Measurements from ENCODE around the gene PLTP.

Gene PLTP

GRCh38 chr20:45934586-45935415, 22.8 kb upstream of the PLTP start, which contains the start of gene PCIF1 (continued):
- TF ChIP-seq PBX3 (CRISPR knock-in tag; IDR thresholded peaks at IDR 0.05) (peak; percentile 39; the same call in 1 of the 2 replicates), REPIN1 (tag by site-specific recombination; IDR thresholded peaks at IDR 0.05; ENCODE audit: low read depth) (0 out of 2 replicates have a peak, but pooled peaks have one; percentile 38), ZNF10 (tag by site-specific recombination; IDR thresholded peaks at IDR 0.05) (peak; percentile 49; the same call in 1 of the 2 replicates), ZBTB21 (tag by site-specific recombination; IDR thresholded peaks at IDR 0.05) (0 out of 2 replicates have a peak, but pooled peaks have one; percentile 8), ZNF561 (tag by site-specific recombination; IDR thresholded peaks at IDR 0.05; ENCODE audit: borderline replicate concordance) (no peak; the same call in 1 of the 2 replicates), ZXDB (tag by site-specific recombination; IDR thresholded peaks at IDR 0.05) (peak; percentile 95), SP2 (tag by site-specific recombination; IDR thresholded peaks at IDR 0.05) (peak; percentile 82), HOXD13 (CRISPR knock-in tag; IDR thresholded peaks at IDR 0.05; ENCODE audit: borderline replicate concordance) (no peak), IKZF3 (tag by site-specific recombination; IDR thresholded peaks at IDR 0.05) (no peak), ZBTB7A (tag by site-specific recombination; IDR thresholded peaks at IDR 0.05; ENCODE audit: low read depth) (peak; percentile 78), ZBTB6 (tag by site-specific recombination; IDR thresholded peaks at IDR 0.05) (peak; percentile 17; the same call in 1 of the 2 replicates), ZSCAN23 (tag by site-specific recombination; IDR thresholded peaks at IDR 0.05) (no peak), GLIS2 (tag by site-specific recombination; IDR thresholded peaks at IDR 0.05) (peak; percentile 88), ZSCAN30 (tag by site-specific recombination; IDR thresholded peaks at IDR 0.05) (peak; percentile 85), KLF1 (tag by site-specific recombination; IDR thresholded peaks at IDR 0.05) (peak; percentile 87), ZNF24 (tag by site-specific recombination; IDR thresholded peaks at IDR 0.05) (0 out of 2 replicates have a peak, but pooled peaks have one; percentile 32), ZNF2 (tag by site-specific recombination; IDR thresholded peaks at IDR 0.05) (peak; percentile 80), ZNF639 (tag by site-specific recombination; IDR thresholded peaks at IDR 0.05) (peak; percentile 88), ZFP37 (tag by site-specific recombination; IDR thresholded peaks at IDR 0.05) (peak; percentile 93), GLIS1 (tag by site-specific recombination; IDR thresholded peaks at IDR 0.05) (peak; percentile 53; the same call in 1 of the 2 replicates), ZNF23 (tag by site-specific recombination; IDR thresholded peaks at IDR 0.05; ENCODE audit: borderline replicate concordance) (no peak), KLF10 (tag by site-specific recombination; IDR thresholded peaks at IDR 0.05) (peak; percentile 68; the same call in 1 of the 2 replicates), ZSCAN4 (tag by site-specific recombination; IDR thresholded peaks at IDR 0.05) (0 out of 2 replicates have a peak, but pooled peaks have one; percentile 29), ZNF518A (tag by site-specific recombination; conservative IDR thresholded peaks at IDR 0.05; ENCODE audit: low read depth) (no peak), ZNF248 (tag by site-specific recombination; IDR thresholded peaks at IDR 0.05) (no peak), KLF16 (tag by site-specific recombination; IDR thresholded peaks at IDR 0.05) (peak; percentile 99; the same call in 1 of the 2 replicates), ZNF239 (tag by site-specific recombination; IDR thresholded peaks at IDR 0.05) (0 out of 2 replicates have a peak, but pooled peaks have one; percentile 23), ZNF624 (tag by site-specific recombination; IDR thresholded peaks at IDR 0.05) (no peak), ZBTB17 (tag by site-specific recombination; IDR thresholded peaks at IDR 0.05) (peak; percentile 64), ZNF785 (tag by site-specific recombination; IDR thresholded peaks at IDR 0.05) (no peak), ZNF501 (tag by site-specific recombination; IDR thresholded peaks at IDR 0.05) (peak; percentile 54)
